Inferior parietal cortex (tissue), 1 donor: ENCODE data around the gene BRD4.
"Not testable (repeated sequence)": the region's sequence is repeated elsewhere in the genome, so short reads cannot be mapped to it uniquely, and the experiment has no call there.

Experiments used
- DNase-seq: peaks from one replicate; pipeline ENCODE4 v3.0.0-alpha.2; 2016; ENCODE audit errors: extremely low spot score

The BRD4 gene

DNA sequence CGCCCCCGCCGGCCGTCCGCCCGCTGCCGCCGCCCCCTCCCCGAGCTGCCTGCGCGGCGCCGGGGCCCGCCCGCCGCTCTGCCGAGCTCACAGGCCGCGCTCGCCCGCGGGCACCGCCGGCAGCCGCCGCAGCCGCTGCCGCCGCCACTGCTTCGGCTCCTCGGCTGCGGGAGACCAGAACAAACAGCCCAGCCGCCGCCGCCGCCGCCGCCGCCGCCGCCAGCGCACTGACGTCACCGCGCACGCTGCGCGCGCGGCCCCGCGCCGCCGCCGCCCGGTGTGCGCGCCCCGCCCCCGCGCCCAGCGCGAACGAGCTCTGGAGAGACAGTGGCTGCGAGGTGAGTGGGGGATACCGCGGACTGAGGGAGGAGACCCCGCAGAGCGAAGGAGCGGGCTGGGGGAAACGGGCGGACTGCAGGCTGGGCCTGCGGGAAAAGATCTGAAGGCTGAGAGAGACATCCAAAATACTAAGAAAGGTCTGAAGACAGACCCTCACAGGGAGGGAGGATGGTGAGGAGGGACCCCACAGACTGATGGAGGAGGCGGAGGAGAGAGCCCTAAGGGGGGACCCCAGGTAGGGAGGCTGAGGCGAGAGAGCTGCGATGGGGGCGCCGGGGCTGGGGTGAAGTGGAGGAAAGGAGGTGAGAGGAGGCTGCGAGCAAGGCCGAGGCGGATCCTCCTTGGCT lies at the start of gene BRD4:
BRD4 (minus strand) TSS at position 229 of the 686 bp plus-strand sequence. CDS start 59,440 bp downstream, outside the sequence.
- peak; percentile 44 for DNase-seq

DNA sequence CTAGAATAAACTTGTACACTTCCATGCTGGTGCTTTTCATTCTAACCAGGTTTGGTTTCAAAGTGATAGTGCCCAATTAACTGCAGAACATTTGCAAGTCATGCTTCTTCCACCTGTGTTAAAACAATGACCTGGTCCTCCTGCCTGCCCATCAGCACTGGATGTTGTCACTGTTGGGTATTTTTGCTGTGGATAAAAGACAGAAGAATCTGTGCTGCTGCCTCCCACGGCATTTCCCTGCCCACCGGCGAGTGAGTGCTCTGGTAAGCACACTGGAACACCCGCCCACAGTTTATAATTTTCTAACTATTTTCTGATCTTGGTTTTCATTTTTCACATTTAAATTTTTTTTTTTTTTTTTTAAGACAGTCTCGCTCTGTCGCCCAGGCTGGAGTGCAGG lies 49.5 kb upstream of the BRD4 start:
- DNase-seq, result no peak

DNA sequence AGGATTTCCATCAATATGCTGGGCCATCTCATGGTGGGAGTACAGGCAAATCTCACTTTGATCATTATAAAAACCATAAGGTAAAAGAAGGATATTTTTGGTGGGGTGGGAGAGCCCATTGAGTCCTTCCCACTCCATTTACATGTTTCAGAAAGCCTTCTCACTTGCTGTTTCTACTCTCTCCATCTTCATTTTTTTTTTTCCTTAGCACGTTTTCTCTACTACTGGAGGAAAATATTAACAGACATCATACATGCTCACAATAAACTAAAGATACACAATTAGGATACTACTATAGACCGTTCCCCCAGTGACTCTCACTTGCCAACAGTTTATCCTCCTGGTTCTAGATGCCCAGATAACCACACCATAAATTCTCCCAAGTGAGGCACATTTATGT lies 49.1 kb upstream of the BRD4 start:
- no peak for DNase-seq

DNA sequence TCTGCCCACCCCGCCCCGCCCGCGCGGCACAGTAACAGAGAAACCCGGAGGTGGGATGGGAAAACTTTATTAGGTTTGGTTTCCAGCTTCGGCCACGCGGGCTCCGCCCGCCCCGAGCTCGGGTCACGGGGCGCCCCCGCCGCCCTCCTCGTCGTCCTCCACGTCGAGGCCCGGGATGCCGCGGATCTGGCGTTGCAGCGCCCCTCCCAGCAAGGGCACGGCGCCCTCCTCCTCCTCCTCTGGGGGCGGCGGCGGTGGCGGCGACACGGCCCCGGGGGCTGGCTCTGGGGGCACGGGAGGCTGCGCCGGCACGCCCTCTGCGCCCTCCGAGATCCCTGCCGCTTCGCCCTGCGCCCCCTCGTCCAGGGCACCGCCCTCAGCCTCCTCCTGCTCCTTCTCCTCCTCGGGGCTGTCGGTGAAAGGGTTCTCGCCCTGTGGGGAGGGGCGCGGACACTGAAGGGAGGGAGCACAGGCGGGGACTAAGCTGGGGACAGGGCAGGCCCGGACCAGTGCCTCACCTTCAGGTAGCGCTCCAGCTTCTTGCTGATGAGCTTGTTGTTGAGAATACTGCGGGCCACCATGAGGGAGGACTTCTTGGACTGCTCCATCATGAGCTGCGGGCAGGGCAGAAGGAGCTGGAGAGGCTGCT lies 47.8 kb upstream of the BRD4 start:
- no peak for DNase-seq

DNA sequence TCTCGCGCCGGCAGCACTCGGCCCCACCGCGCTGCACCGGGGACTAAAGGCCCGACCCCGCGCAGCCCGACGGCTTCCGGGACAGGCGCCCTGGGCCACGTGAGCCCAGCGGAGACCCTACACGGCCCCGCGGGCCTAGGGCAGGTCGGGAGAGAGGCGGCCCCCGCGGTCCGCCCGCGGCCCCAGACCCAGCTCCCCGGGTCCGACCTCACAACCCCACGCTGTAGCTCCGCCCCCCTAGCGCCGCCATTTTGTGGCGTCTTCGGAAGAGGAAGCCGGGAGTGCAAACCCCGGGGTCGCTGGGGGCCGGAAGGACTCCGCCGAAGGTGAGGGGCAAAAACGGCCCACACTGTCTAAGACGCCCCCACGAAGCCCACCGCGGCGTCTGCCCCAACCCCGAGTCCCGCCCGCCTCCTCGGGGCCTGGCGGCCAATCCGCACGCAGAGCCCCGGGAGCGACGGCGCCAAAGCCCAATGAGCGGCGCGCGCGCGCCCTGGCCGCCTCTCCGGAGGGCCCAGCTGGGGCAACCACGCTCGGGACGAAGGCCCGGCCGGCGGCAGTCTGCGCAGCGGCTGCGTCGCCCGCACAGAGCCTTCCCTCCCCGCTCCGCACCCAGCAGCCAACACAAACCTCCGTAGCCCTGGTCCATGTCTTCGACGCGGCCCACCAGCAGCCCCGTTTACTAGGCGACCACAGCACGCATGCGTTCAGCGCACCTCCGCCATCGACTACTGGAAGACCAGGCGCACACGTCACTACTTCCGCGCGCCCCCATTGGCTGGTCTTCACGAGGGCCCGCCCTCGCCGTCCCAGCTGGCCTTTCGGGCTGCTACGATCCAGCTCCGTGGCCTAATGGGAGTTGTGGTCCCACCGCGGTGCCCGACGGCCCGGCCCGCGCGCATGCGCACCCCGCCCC lies 47.0 kb upstream of the BRD4 start, which contains the start of gene AKAP8:
AKAP8 (minus strand) TSS at position 705 of the 916 bp plus-strand sequence; CDS start at position 649, 56 bp downstream.
- peak; percentile 97 for DNase-seq

DNA sequence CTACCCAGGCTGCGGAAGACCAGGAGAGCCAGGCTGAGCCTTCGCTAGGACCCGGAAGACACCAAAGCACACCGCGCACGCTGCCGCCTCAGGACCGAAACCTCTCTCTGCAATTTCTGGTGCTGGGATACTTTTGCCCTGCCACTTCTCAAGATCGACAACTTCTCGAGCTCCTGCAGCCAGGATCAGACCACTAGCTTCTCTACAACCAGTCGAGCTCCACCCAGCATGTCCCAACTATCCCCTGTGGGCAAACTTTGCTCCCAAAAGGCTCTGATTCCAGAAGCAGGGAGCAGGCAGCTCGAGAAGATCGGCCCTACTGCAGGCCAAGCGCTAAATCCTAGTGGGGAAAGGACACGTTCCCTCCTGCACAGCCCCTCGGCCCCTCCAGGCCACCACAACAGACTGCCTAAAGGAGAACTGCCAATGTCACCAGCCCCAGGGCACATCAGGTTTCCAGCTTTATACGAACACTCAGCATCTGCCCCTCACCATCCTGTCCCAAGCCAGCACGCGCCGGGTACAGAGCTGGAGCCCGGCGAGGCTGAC lies 46.3 kb upstream of the BRD4 start:
- no peak for DNase-seq

DNA sequence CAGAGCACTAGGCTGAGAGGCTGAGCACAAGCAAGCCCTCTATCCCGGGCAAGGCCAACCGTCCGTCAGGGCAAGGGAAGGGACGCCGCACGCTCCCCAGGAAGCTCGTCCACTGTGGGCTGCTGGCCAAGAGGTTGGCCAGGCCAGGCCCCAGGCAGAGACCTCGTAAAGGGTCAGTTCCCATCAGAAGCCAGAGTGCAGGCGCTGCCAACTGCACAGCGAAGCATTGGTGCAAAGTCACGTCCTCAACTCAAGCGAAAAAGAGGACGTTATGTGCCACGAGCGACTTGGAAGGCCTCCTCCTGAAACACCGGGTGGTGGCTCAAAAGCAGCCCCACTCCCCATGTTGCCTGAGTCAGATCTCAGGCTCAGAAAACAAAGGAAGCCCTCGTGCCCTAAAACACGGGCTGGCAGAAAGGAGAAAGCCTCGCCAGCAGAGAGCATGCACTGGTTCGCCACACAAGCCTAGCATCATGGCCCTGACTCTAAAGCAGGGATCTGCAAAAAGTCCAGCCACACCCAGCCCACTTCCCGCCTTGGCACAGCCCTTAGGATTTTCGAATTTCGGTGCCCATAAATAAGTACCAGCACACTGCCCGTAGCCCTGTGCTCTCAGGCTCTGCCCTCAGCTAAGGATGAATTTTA lies 42.6 kb upstream of the BRD4 start:
- no peak for DNase-seq

DNA sequence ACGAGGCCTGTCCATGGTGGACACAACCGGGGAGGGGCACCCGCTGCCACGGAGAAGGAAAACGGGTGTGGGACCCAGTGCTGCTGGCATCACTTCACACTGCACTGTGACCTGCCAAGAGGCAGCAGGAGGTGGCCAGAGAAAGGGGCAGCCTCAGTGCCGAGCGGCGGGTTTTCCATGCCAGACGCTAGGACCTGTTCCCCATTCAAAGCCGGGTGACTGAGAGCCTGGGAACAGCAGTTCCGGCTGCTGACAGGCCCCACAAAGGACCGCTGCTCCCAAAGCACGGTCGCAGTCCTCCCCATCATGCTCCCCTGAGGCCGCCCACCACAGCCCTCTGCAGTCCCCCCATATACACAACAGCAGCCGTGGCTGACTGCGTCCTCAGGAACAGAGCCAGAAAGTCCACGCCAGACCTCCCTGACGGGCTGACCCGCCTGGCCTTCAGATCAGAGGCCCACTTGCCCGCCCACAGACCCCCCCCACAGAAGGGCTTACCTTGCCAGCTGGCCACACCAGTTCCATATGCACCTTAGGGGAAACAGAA lies 41.8 kb upstream of the BRD4 start:
- DNase-seq, result no peak

DNA sequence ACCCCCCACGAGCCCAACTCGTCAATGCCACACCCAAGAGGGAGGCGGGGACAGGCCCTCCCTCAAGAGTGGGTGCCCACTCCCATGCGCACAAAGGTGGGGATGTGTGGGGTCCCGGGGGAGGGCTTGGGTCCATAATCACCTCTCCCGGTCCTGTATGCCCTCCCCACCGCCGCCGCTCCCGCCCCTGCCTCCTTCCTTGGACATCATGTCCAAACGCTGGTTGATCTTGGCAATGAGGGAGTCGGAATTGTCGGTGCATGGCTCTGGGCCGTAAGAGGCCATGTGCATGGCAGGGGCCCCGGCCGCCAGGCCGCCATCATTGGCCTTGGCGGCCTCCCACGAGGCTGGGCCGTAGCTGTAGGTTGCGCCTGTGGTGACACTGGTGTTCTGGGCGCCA lies 41.3 kb upstream of the BRD4 start:
- no peak for DNase-seq

DNA sequence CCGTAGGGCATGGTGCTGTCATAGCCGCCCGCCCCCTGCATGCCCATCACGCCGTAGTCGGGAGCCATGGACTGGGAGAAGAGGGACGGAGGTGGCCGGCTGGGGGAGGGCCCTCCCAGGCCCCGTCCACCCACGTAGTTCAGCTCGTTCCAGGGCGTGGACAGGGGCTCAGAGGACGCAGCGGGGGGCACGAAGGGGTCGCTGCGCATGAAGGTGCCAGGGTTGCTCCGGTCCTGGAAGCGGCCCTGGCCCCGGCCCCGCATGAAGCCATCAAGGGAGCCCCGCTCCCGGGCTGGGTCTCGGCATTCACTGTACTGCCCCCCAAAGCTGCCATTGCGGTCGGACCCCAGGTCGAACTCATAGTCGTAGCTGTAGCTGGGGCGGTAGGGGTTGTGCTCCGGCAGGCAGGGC lies 40.6 kb upstream of the BRD4 start:
- no peak for DNase-seq

DNA sequence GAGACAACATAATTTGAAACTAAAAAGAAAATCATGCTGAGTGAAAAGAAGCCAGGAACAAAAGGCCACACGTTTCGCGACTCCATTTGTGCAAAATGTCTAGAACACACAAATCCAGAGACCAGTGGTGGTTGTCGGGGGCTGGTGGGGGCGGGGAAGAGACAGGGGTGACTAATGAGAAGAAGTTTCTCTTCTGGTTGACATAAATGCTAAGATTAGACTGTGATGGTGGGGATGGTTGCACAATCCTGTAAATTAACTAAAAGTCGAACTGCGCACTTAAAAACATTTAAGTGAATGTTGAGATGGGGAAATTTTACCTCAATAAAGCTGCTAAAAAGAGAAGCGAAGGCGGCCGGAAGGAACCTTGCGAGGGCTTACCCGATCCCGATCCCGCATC lies 40.1 kb upstream of the BRD4 start:
- DNase-seq, result no peak

DNA sequence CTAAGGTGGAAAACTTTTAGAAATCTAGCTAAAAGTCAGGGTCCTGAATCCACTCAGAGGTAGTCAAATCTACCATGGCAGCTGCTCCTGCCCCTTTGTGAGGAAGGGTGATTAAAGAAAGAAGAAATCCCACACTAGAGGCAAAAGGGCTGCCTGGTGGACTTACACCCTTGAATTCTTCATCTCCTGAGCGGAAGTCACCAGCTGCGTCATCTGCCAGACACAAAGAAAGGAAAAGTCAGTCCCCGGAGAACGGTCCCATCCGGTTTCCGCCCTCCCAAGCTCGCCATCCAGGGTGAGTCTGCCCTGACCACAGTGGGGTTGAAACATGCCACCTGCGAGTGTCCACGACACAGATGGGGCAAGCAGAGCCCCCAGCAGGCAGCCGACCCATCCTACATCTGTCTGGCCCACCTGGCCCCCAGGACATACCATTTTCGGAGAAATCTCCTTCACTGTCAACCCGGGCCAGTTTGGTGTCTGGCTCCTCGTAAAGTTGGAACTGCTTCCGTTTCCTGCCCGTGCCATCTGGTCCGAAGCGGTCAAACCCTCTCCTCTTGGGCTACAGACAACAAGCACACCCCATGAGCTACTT lies 39.5 kb upstream of the BRD4 start:
- no peak for DNase-seq

DNA sequence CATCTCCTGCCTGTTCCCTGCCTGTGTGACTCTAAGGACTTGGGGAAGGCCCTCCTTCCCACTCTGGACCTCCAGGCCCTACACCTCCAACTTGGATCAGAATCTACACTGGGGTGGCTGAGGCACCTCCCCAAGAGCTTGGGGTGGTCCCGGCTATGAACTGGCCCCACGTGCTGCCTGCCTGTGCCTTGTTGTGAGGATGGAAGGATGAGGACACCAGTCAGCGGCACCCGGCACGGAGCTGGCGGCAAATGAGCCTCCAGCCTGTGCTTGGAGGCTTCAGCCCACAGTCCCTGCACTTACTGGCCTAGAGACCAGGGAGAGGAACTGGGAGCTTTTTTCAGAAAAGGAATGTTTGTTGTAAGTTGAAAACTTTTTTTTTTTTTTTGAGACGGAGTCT lies 38.8 kb upstream of the BRD4 start:
- no peak for DNase-seq

DNA sequence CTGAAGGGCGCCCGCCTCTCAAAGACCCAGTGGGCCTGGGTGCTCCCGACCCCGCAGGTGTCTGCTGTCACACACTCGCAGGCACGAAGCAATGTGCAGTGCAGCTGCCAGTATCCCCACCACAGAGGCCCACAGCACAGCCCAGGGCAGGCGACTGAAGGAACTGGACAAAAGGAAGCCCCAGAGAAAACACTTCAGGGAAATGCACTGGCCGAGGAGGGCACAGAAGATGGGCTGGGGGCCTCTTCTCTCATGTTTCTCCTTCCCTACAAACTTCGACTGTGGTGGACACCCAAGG lies 37.2 kb upstream of the BRD4 start:
- DNase-seq, result no peak

DNA sequence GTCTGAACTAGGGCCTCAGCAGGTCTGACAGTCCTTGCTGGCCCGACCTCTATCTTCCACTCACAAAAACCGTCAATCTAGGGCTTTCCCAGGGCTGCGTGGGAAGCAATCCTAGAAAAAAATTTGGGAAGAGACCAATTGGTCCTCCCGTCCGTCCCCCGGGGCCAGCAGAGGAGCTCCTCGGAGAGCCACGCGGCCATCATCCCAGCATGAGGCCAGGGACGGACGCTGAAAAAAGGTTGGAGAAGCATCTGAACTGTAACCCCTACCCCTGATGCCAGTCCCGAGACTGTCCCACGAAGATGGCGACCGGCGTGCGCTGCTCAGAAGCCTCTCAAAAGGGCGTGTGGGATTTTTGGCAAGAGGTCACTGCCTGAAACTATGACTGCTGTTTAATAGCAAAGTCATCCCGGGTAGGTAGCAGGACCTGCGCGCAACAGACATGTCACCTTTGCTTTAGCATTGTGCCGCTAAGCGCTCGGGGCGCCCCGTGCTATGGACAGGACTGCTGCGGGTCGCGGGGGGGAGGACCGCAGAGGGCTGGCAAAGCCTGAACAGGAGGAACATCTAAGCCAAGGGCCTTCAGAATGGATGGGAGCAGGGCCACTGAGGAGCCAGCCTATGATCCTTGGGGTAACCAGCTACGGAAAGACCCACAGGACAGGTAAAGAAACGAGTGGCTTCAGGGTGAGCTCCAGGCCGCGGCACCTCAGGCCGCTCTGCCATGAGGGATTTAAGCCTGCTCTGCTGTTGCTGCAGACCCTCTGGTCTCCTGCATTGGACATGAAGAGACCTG lies 36.7 kb upstream of the BRD4 start:
- no peak for DNase-seq

DNA sequence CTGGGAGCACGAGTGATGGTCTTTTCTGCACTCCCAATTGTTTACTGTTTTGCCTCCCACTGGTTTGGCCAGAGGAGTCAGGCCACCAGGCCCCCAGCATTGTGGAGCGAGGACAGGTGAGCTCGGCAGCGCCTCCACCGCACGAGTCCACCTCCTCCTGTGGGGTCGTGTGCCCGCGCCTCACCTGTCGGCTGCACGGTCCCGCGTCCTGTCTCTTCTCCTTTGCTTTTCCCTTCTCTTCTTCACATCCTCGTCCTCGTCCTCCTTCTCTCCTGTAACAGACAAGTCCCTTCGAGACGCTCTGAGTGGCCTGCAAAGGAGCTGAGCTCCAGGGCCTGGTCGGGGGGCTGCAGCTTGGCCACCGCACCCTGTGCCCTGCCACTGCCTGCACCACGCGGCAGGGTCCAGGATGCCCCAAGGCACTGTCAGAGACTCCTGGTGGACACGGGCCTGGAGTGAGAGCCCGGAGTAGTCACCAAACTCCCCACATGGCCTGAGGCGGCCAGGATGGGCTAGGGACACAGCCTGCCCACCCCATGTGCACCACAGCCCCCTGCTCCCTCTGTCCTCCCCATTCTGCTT lies 35.8 kb upstream of the BRD4 start:
- no peak for DNase-seq

DNA sequence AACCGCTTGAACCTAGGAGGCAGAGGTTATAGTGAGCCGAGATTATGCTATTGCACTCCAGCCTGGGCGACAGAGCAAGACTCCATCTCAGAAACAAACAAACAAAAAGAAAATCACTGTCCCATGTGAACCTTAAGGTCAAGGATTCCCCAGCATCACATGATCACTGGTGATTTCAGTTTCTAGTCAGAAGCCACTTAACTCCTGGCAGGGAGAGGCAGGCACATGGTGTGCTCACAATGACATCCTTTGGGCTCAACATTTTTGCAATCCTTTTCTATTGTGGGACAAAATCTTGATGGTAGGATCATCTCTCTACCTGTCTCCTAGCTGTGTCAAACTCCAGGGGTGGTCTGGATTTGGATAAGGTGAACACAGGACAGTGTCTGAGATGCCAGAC lies 35.1 kb upstream of the BRD4 start:
- DNase-seq, result no peak

DNA sequence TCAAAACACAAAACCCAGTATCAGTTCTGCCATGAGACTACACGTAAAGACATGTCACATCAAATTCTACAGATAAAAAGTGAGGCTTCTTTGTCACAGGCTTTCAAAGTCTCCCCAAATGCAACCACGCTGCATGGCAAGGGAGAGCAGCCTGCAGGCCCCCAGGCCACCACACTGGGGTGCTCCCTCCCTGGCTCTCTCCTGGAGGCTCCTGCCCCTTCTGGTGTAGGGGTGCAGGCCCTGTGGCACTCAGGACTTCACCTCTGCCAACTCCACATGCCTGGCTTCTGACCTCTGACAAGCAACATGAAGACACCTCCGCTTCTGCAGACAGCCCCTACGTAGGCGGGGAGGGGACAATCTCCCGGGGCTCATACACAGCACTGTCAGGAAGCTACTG lies 32.9 kb upstream of the BRD4 start:
- DNase-seq, result no peak

DNA sequence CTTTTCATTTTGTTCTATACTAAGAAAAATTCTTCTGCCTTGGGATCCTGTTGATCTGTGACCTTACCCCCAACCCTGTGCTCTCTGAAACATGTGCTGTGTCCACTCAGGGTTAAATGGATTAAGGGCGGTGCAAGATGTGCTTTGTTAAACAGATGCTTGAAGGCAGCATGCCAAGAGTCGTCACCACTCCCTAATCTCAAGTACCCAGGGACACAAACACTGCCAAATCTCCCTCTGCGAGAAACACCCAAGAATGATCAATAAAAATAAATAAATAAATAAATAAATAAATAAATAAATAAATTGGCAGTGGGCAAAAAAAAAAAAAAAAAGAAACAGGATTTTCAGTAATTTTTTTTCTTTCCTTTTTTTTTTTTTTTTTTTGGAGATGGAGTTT lies 31.5 kb upstream of the BRD4 start:
- not testable (repeated sequence) for DNase-seq

DNA sequence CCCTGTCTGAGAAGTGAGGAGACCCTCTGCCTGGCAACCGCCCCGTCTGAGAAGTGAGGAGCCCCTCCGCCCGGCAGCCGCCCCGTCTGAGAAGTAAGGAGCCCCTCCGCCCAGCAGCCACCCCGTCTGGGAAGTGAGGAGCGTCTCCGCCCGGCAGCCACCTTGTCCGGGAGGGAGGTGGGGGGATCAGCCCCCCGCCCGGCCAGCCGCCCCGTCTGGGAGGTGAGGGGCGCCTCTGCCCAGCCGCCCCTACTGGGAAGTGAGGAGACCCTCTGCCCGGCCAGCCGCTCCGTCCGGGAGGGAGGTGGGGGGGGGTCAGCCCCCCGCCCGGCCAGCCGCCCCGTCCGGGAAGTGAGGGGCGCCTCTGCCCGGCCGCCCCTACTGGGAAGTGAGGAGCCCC lies 30.7 kb upstream of the BRD4 start:
- DNase-seq, result not testable (repeated sequence)
